HEK293 (cell line): ENCODE results near the gene INAVA.

Experiments used
- REST ChIP-seq: fragments of 450-650 bp; formaldehyde crosslinking; IDR thresholded peaks from 2 replicates; pipeline ENCODE4 v1.5.1; 2016; ENCODE audit warnings: missing biosample characterization, missing genetic modification characterization
- TSHZ1 ChIP-seq: fragments of 450-650 bp; formaldehyde crosslinking; IDR thresholded peaks from 2 replicates; pipeline ENCODE4 v1.5.1; 2016; ENCODE audit warnings: missing biosample characterization, missing genetic modification characterization, borderline replicate concordance
- ZBTB1 ChIP-seq: fragments of 450-650 bp; formaldehyde crosslinking; IDR thresholded peaks from 2 replicates; pipeline ENCODE4 v1.5.1; 2016; ENCODE audit warnings: missing biosample characterization, missing genetic modification characterization
- ZNF324 ChIP-seq: fragments of 450-650 bp; formaldehyde crosslinking; IDR thresholded peaks from 2 replicates; pipeline ENCODE4 v1.5.1; 2016; ENCODE audit warnings: missing biosample characterization, missing genetic modification characterization
- TF ChIP-seq, protein P1 (sequence below): fragments of 450-650 bp; formaldehyde crosslinking; IDR thresholded peaks from 2 replicates; pipeline ENCODE4 v1.5.1; 2016; ENCODE audit warnings: missing biosample characterization, missing genetic modification characterization
- TF ChIP-seq, protein P2 (sequence below): fragments of 450-650 bp; IDR thresholded peaks from 2 replicates; pipeline ENCODE4 v1.5.1; 2018; ENCODE audit warnings: missing biosample characterization, missing genetic modification characterization

- TF ChIP-seq, protein P1, sequence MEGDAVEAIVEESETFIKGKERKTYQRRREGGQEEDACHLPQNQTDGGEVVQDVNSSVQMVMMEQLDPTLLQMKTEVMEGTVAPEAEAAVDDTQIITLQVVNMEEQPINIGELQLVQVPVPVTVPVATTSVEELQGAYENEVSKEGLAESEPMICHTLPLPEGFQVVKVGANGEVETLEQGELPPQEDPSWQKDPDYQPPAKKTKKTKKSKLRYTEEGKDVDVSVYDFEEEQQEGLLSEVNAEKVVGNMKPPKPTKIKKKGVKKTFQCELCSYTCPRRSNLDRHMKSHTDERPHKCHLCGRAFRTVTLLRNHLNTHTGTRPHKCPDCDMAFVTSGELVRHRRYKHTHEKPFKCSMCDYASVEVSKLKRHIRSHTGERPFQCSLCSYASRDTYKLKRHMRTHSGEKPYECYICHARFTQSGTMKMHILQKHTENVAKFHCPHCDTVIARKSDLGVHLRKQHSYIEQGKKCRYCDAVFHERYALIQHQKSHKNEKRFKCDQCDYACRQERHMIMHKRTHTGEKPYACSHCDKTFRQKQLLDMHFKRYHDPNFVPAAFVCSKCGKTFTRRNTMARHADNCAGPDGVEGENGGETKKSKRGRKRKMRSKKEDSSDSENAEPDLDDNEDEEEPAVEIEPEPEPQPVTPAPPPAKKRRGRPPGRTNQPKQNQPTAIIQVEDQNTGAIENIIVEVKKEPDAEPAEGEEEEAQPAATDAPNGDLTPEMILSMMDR (tag by site-specific recombination) = no peak
- TF ChIP-seq ZBTB1 (tag by site-specific recombination) = no peak
- TF ChIP-seq TSHZ1 (tag by site-specific recombination) = no peak
- no peak for TF ChIP-seq REST (tag by site-specific recombination)
- TF ChIP-seq ZNF324 (tag by site-specific recombination) = no peak
- TF ChIP-seq, protein P2, sequence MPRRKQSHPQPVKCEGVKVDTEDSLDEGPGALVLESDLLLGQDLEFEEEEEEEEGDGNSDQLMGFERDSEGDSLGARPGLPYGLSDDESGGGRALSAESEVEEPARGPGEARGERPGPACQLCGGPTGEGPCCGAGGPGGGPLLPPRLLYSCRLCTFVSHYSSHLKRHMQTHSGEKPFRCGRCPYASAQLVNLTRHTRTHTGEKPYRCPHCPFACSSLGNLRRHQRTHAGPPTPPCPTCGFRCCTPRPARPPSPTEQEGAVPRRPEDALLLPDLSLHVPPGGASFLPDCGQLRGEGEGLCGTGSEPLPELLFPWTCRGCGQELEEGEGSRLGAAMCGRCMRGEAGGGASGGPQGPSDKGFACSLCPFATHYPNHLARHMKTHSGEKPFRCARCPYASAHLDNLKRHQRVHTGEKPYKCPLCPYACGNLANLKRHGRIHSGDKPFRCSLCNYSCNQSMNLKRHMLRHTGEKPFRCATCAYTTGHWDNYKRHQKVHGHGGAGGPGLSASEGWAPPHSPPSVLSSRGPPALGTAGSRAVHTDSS (tag by site-specific recombination) = no peak
Measured at GRCh38 chr1:200856716-200857357, 37.9 kb upstream of the INAVA start.
